GM12891 (cell line): ENCODE data around the gene SLC37A1.

Source experiments
- POLR2A ChIP-seq: IDR thresholded peaks from 2 replicates; pipeline ENCODE4 v1.6.1; 2011; ENCODE audit warnings: low read depth, low read length, control low read depth
- POLR2AphosphoS5 ChIP-seq: IDR thresholded peaks from 2 replicates; pipeline ENCODE4 v1.6.1; 2011; ENCODE audit warnings: low read depth, low read length, control low read depth
- POU2F2 ChIP-seq: IDR thresholded peaks from 2 replicates; pipeline ENCODE4 v1.6.1; 2011; ENCODE audit warnings: low read depth, mild to moderate bottlenecking, control low read depth, low read length, moderate library complexity
- SPI1 ChIP-seq: IDR thresholded peaks from 2 replicates; pipeline ENCODE4 v1.6.1; 2011; ENCODE audit warnings: low read depth, low read length, control low read depth
- TAF1 ChIP-seq: IDR thresholded peaks from 2 replicates; pipeline ENCODE4 v1.6.1; 2011; ENCODE audit warnings: low read depth, low read length, control low read depth

- TF ChIP-seq POLR2A (no peak), SPI1 (no peak), POLR2AphosphoS5 (no peak), TAF1 (no peak), POU2F2 (no peak)
Observed at GRCh38 chr21:42586406-42586805, 72.8 kb downstream of the SLC37A1 start.
